ENCODE data around the gene SMG9. TPM values are rescaled to one million over a fixed set of nuclear protein-coding genes. Genes with fewer than 3 reads are reported as not detected.
A peak's percentile ranks its signal among the peaks of the same experiment; 100 is the strongest.

Gene SMG9
- total and polyA plus RNA-seq, 2 experiments from 2014 or later = 54.1 to 59.5 TPM

DNA sequence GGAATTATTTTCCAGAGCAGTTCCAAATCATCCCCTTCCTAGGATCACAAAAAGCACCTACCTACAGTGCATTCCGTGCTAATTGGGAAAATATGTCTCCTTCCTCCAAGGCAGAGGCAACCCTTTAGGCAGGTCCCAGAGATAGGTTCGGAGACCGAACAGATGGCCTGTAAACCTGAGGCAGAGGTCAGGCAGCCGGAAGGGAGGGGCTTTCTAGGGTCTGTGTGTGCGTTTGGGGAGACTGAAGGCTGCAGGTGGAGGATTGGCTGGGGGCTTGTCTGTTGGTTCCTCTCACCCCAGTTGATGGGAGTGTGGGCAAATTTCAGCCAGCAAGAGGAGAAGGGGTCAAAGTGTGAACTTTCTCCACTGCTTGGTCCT, 19.0 kb upstream of the SMG9 start:
- TF ChIP-seq CTCF (IDR thresholded peaks at IDR 0.05; ENCODE audit: low read depth, low read length) = no peak
- no peaks in the 10 kb centered on the region for H3K9me3 ChIP-seq (ENCODE audit: low read depth)
- H3K27me3 ChIP-seq = peaks cover 88% of the 10 kb centered on the region
- no peaks in the 10 kb centered on the region for H3K36me3 ChIP-seq
- no peak overlapping the region for H3K27ac ChIP-seq
- no peak for DNase-seq (ENCODE audit: low read depth in 1 of 2, low spot score in 1 of 2)
- no peak overlapping the region for H3K4me3 ChIP-seq
- peaks cover 4% of the 10 kb centered on the region for H3K4me1 ChIP-seq (ENCODE audit: low read depth)

DNA sequence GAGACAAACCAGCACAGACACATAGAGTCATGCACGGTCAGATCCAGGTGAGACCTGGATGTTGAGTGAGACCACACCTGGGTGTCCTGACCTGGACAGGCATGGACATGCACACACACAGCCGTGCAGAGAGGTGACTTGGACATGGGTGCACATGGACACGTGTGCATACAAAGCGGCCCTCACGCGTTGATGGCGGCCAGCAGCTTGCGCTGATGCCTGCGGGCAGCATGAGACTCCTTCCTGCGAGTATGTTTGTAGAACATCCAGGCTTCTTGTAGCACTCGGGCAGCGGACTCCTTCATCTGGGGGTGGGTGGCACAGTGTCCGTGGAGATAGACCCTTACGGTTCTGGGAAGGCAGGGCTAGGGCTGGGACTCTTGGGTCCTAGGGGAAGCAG, 14.5 kb upstream of the SMG9 start:
- no peaks in the 10 kb centered on the region for H3K4me1 ChIP-seq (ENCODE audit: low read depth)
- no peaks in the 10 kb centered on the region for H3K36me3 ChIP-seq
- no peak for TF ChIP-seq CTCF (IDR thresholded peaks at IDR 0.05; ENCODE audit: low read depth, low read length)
- no peak for DNase-seq (ENCODE audit: low read depth in 1 of 2, low spot score in 1 of 2)
- no peak overlapping the region for H3K27ac ChIP-seq
- H3K27me3 ChIP-seq = peaks cover 55% of the 10 kb centered on the region
- H3K4me3 ChIP-seq = no peak overlapping the region
- no peaks in the 10 kb centered on the region for H3K9me3 ChIP-seq (ENCODE audit: low read depth)

DNA sequence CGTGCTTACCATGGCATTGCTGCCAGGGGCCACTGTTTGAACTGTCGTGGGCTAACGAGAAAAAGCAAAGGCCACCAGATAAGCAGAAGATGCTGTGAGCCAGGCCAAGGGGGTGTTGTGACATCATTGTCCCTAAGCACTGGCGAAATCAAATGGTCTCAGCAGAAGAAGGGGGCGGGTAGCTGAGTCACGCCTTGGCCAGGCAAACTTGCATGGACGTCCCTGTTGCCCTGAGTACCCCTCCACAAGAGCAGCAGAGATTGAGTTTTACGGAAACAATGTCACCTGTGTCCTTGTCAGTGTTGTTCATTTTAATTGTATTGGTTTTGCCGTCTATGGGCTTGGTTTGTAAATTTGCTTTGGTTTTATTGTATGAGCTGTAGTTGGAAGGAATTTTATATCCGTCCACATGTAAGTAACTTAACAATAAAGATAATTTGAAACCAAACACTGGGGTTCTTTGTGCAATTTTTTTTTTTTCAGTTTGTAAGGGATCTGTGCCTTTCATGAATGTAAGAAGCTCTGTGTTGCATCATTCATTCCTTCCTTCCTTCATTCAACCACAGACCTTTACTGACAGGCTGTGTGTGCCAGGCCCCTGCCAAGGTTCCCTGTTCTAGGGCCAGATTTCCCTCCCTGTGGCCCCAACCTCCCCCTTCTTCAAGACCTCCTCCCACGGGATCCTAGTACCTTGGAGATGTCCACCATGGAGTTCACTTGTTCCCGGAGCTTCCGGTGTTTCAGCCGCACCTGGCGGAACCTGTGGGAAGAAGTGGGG, 13.7 kb upstream of the SMG9 start:
- Histone ChIP-seq H3K36me3 (no peaks in the 10 kb centered on the region), H3K9me3 (ENCODE audit: low read depth) (no peaks in the 10 kb centered on the region), H3K27me3 (peaks cover 47% of the 10 kb centered on the region), H3K27ac (no peak overlapping the region), H3K4me3 (no peak overlapping the region), H3K4me1 (ENCODE audit: low read depth) (no peaks in the 10 kb centered on the region)
- no peak for TF ChIP-seq CTCF (IDR thresholded peaks at IDR 0.05; ENCODE audit: low read depth, low read length)
- peak in 1 of 2 donors; percentile 36 for DNase-seq (ENCODE audit: low read depth in 1 of 2, low spot score in 1 of 2)

DNA sequence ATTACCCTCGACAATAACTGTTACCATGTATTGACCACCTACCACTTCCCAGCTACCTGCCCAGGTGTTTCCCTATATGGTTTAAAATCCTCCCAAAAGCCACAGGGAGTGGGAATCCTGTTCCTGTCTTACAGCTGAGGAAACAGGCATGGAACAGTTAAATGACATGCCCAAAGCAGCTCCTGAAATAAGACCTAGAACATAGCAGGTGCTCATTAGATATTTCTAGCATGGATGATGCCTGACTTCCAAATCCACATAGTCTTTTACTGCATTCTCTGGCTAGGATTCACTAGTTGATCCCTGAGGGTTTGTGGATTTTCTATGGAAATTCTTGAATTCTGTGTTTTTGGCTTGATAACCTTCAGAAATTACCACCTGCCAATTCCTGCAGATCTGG, 13.1 kb upstream of the SMG9 start:
- H3K27me3 ChIP-seq = peaks cover 41% of the 10 kb centered on the region
- no peak for TF ChIP-seq CTCF (IDR thresholded peaks at IDR 0.05; ENCODE audit: low read depth, low read length)
- no peaks in the 10 kb centered on the region for H3K36me3 ChIP-seq
- no peak overlapping the region for H3K4me3 ChIP-seq
- no peak overlapping the region for H3K27ac ChIP-seq
- DNase-seq (ENCODE audit: low read depth in 1 of 2, low spot score in 1 of 2) = no peak
- H3K4me1 ChIP-seq (ENCODE audit: low read depth) = no peaks in the 10 kb centered on the region
- H3K9me3 ChIP-seq (ENCODE audit: low read depth) = no peaks in the 10 kb centered on the region

GRCh38 chr19:43767316-43767715, 12.6 kb upstream of the SMG9 start:
- TF ChIP-seq CTCF (IDR thresholded peaks at IDR 0.05; ENCODE audit: low read depth, low read length) = no peak
- peaks cover 36% of the 10 kb centered on the region for H3K27me3 ChIP-seq
- DNase-seq (ENCODE audit: low read depth in 1 of 2, low spot score in 1 of 2) = no peak
- H3K4me1 ChIP-seq (ENCODE audit: low read depth) = no peaks in the 10 kb centered on the region
- no peaks in the 10 kb centered on the region for H3K9me3 ChIP-seq (ENCODE audit: low read depth)
- H3K4me3 ChIP-seq = no peak overlapping the region
- no peaks in the 10 kb centered on the region for H3K36me3 ChIP-seq
- no peak overlapping the region for H3K27ac ChIP-seq
